ENCODE results near the gene CBX3. TPM values are rescaled to one million over a fixed set of nuclear protein-coding genes. Genes with fewer than 3 reads are reported as not detected.
"Not testable (repeated sequence)": the region's sequence is repeated elsewhere in the genome, so short reads cannot be mapped to it uniquely, and the experiment has no call there.

The CBX3 gene
- total RNA-seq, 1 donor from 2014 or later, result 107 TPM

DNA sequence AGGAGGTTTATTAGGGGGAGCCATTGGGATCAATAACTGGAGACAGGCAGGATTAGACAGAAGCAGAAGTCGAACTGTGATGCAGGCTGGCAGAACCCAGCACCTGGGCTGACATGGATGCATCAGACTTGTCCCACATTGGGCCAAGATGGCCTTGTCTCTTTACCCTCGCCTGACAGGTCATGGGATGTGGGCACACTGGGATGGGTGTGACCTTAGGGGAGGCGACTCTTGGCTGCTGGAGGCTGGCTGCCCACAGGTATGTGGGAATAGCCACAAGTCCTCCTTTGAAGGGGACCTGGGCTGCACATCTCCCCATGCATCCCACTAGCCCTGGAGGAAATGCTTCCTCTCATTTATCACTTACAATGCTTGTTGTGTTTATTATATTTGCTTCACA, 32.3 kb upstream of the CBX3 start:
- no peaks in the 10 kb centered on the region for H3K27me3 ChIP-seq (ENCODE audit: control insufficient read depth, insufficient read depth, low read length)
- no peak overlapping the region for H3K4me3 ChIP-seq (ENCODE audit: low read depth, low read length)
- DNase-seq (ENCODE audit: low read depth), result no peak
- no peak for TF ChIP-seq CTCF (IDR thresholded peaks at IDR 0.05; ENCODE audit: insufficient read depth, low read length, poor library complexity, severe bottlenecking)
- no peaks in the 10 kb centered on the region for H3K36me3 ChIP-seq (ENCODE audit: control insufficient read depth, insufficient read depth, low read length)

DNA sequence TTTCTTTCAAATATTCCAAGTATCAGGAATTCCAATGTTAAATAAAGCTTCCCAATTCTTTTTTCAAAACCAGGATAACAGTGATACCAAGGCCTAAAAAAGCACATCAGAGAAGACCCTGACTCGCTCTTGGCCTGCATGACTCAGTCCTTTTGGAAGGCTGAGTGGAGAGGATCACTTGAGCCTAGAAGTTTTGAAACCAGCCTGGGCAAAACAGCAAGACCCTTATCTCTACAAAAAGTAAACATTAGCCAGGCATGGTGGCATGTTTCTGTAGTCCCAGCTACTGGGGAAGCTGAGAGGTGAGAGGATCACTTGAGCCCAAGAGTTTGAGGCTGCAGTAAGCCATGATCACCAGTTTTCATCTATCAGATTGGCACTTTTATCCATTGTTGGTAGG, 30.9 kb upstream of the CBX3 start:
- DNase-seq (ENCODE audit: low read depth), result no peak
- TF ChIP-seq CTCF (IDR thresholded peaks at IDR 0.05; ENCODE audit: insufficient read depth, low read length, poor library complexity, severe bottlenecking), result no peak
- H3K36me3 ChIP-seq (ENCODE audit: control insufficient read depth, insufficient read depth, low read length), result no peaks in the 10 kb centered on the region

DNA sequence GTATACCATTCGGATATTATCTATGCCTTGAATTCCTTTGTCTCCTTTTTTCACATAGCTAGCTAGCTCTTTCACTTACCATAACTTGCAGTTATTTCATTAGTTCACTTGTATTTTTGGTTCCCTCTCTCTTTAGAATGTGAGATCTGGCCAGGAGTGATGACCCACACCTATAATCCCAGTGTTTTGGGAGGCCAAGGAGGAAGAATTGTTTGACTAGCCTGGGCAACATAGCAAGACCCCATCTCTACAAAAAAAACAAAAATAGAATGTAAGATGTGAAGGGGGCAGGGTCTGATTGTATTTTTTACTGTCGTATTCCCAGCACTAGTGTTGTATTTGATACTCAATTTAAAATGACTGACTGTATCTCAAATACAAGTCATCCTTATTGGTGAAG, 29.9 kb upstream of the CBX3 start:
- TF ChIP-seq CTCF (IDR thresholded peaks at IDR 0.05; ENCODE audit: insufficient read depth, low read length, poor library complexity, severe bottlenecking), result no peak
- H3K4me3 ChIP-seq (ENCODE audit: low read depth, low read length), result no peak overlapping the region
- H3K36me3 ChIP-seq (ENCODE audit: control insufficient read depth, insufficient read depth, low read length), result no peaks in the 10 kb centered on the region
- no peaks in the 10 kb centered on the region for H3K27me3 ChIP-seq (ENCODE audit: control insufficient read depth, insufficient read depth, low read length)
- no peak for DNase-seq (ENCODE audit: low read depth)

More for the DNA sequence above, 30.9 kb upstream of the CBX3 start:
- H3K4me3 ChIP-seq (ENCODE audit: low read depth, low read length), result no peak overlapping the region
- no peaks in the 10 kb centered on the region for H3K27me3 ChIP-seq (ENCODE audit: control insufficient read depth, insufficient read depth, low read length)

GRCh38 chr7:26172048-26172447, 29.5 kb upstream of the CBX3 start:
- Histone ChIP-seq H3K36me3 (ENCODE audit: control insufficient read depth, insufficient read depth, low read length) (no peaks in the 10 kb centered on the region), H3K27me3 (ENCODE audit: control insufficient read depth, insufficient read depth, low read length) (no peaks in the 10 kb centered on the region), H3K4me3 (ENCODE audit: low read depth, low read length) (no peak overlapping the region)
- DNase-seq (ENCODE audit: low read depth), result no peak
- TF ChIP-seq CTCF (IDR thresholded peaks at IDR 0.05; ENCODE audit: insufficient read depth, low read length, poor library complexity, severe bottlenecking), result no peak

- not testable (repeated sequence) for H3K27me3 ChIP-seq (ENCODE audit: control insufficient read depth, insufficient read depth, low read length); H3K4me3 ChIP-seq (ENCODE audit: low read depth, low read length); H3K36me3 ChIP-seq (ENCODE audit: control insufficient read depth, insufficient read depth, low read length); DNase-seq (ENCODE audit: low read depth)
Measured at GRCh38 chr7:26175903-26176302, 25.6 kb upstream of the CBX3 start.

GRCh38 chr7:26176696-26177095, 24.8 kb upstream of the CBX3 start:
- not testable (repeated sequence) for H3K27me3 ChIP-seq (ENCODE audit: control insufficient read depth, insufficient read depth, low read length); DNase-seq (ENCODE audit: low read depth); H3K36me3 ChIP-seq (ENCODE audit: control insufficient read depth, insufficient read depth, low read length); H3K4me3 ChIP-seq (ENCODE audit: low read depth, low read length)

- not testable (repeated sequence) for DNase-seq (ENCODE audit: low read depth); H3K4me3 ChIP-seq (ENCODE audit: low read depth, low read length); H3K27me3 ChIP-seq (ENCODE audit: control insufficient read depth, insufficient read depth, low read length); H3K36me3 ChIP-seq (ENCODE audit: control insufficient read depth, insufficient read depth, low read length)
Measured at GRCh38 chr7:26177269-26177668, 24.3 kb upstream of the CBX3 start.
